HG03159 (cell line): ENCODE measurements around the gene CEP192.
A peak's percentile ranks its signal among the peaks of the same experiment; 100 is the strongest.
"Not testable (repeated sequence)": the region's sequence is repeated elsewhere in the genome, so short reads cannot be mapped to it uniquely, and the experiment has no call there.

Experiments
- ATAC-seq: cut with Tn5 transposase; IDR thresholded peaks from one replicate; pipeline ENCODE4 v1.9.1; 2021; ENCODE audit warnings: mild to moderate bottlenecking, moderate library complexity; ENCODE audit not compliant: unreplicated experiment

CEP192 gene

GRCh38 chr18:12990967-12991820 lies at the start of gene CEP192:
TSS of gene CEP192 (plus strand) at chr18:12991362. CDS start at chr18:12999425, 8,063 bp downstream.
- ATAC-seq = peak; percentile 85

GRCh38 chr18:12943215-12943614 lies 47.9 kb upstream of the CEP192 start:
- no peak for ATAC-seq

- ATAC-seq = no peak
These were observed 46.5 kb upstream of the CEP192 start for GRCh38 chr18:12944709-12945108.

- ATAC-seq = no peak
These were observed 44.4 kb upstream of the CEP192 start for GRCh38 chr18:12946549-12947284.

- ATAC-seq = peak; percentile 69
These were observed 43.7 kb upstream of the CEP192 start, which contains the start of gene SEH1L for GRCh38 chr18:12947285-12948049. TSS of gene SEH1L (plus strand) at chr18:12948011. CDS start at chr18:12948122, 111 bp downstream.

- peak; percentile 68 for ATAC-seq
These were observed 42.9 kb upstream of the CEP192 start for GRCh38 chr18:12948050-12948804.

GRCh38 chr18:12958478-12958877 lies 32.7 kb upstream of the CEP192 start:
- ATAC-seq = no peak

- no peak for ATAC-seq
These were observed 30.8 kb upstream of the CEP192 start for GRCh38 chr18:12960395-12960794.

GRCh38 chr18:12960853-12961397 lies 30.2 kb upstream of the CEP192 start:
- no peak for ATAC-seq

- no peak for ATAC-seq
These were observed 28.1 kb upstream of the CEP192 start for GRCh38 chr18:12963069-12963468.

GRCh38 chr18:12968115-12968514 lies 23.0 kb upstream of the CEP192 start:
- no peak for ATAC-seq

GRCh38 chr18:12968619-12969018 lies 22.5 kb upstream of the CEP192 start:
- ATAC-seq = no peak

GRCh38 chr18:12973562-12974213 lies 17.5 kb upstream of the CEP192 start:
- ATAC-seq = no peak

- ATAC-seq = no peak
These were observed 15.7 kb upstream of the CEP192 start for GRCh38 chr18:12975488-12975887.

- ATAC-seq = no peak
These were observed 14.9 kb upstream of the CEP192 start for GRCh38 chr18:12976305-12976704.

GRCh38 chr18:12980065-12980464 lies 11.1 kb upstream of the CEP192 start:
- not testable (repeated sequence) for ATAC-seq

- ATAC-seq = no peak
These were observed 1.6 kb upstream of the CEP192 start for GRCh38 chr18:12989397-12990122.

GRCh38 chr18:12990123-12990475 lies 1.1 kb upstream of the CEP192 start:
- no peak for ATAC-seq

GRCh38 chr18:12990641-12990966 lies 558 bp upstream of the CEP192 start:
- ATAC-seq = no peak
